ENCODE results near the gene RNASEH2B. TPM values are rescaled to one million over a fixed set of nuclear protein-coding genes. Genes with fewer than 3 reads are reported as not detected.

Gene RNASEH2B
- total RNA-seq, 2 experiments from 2014 or later = 61.8 to 88.5 TPM

DNA sequence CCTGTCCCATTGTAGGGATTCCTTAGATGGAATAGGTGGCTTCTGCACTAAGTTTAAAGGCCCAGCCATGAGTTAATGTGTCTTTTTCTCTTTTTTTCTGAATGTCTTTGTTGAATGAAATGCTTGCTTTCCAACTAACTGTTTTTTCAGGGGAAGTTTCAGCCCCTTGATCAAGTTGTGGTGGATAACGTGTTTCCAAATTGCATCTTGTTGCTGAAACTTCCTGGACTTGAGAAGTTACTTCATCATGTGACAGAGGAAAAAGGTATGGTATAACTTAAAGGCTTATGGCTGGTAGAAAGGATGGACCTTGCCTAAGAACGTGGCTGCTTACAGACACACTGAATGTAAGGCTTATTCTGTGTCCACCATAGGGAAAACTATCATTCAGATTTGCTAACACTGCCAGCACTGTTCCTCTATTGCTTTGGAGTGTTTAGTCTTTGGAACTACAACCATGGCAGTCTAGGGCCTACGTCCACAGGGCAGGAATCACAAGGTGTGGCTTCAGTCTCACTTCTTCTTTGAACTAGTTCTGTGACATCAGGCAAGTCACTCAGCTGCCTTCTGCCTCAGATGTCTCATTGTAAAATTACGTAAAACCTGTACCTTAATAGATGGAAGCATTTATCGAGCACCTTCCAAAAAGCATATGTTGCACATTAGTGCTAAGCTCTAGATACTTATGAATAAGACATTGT, 25.3 kb downstream of the RNASEH2B start:
- H3K27me3 Mint-ChIP-seq = no peaks in the 10 kb centered on the region
- CTCF ChIA-PET = no interaction called here

DNA sequence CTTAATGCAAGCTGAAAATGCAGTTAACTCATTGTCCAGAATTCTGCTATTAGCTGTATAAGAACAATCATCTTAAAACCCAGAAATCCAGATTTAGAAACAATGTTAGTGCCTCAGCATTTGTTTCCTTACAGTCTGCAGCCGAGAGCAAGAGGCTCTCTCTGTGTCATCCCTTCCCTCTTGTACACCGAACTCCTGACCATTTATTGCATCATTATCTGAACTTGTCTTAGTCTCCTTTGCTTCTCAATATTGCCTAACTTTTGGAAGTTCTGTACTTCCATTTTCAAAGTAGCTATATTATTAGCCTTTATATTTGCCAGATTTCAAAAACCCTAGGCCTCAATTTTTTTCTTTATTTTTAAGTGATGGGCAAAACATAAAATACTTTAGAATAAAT, 27.1 kb downstream of the RNASEH2B start:
- H3K27me3 Mint-ChIP-seq = no peaks in the 10 kb centered on the region
- H3K4me3 Mint-ChIP-seq = no peak overlapping the region
- ATAC-seq (no peak), DNase-seq (no peak)
- peaks cover 56% of the 10 kb centered on the region for H3K36me3 Mint-ChIP-seq (ENCODE audit: low read depth)
- no peaks in the 10 kb centered on the region for H3K9me3 Mint-ChIP-seq (ENCODE audit: low read depth)
- intact Hi-C loops (cut with DNase I, micrococcal nuclease) = no loop called here
- H3K4me1 Mint-ChIP-seq = no peaks in the 10 kb centered on the region
- ChIA-PET POLR2A (interaction anchor here (0.7 kb wide), 1 partner anchor 959 kb away, joined by 3 read pairs; no protein-coding TSS in a partner anchor), CTCF (no interaction called here)
- H3K27ac Mint-ChIP-seq = no peak overlapping the region

More for the DNA sequence above, 25.3 kb downstream of the RNASEH2B start:
- intact Hi-C loops (cut with DNase I, micrococcal nuclease) = no loop called here
- Mint-ChIP-seq H3K4me3 (no peak overlapping the region), H3K4me1 (no peaks in the 10 kb centered on the region), H3K9me3 (ENCODE audit: low read depth) (no peaks in the 10 kb centered on the region), H3K36me3 (ENCODE audit: low read depth) (peaks cover 56% of the 10 kb centered on the region), H3K27ac (no peak overlapping the region)
- no peak for DNase-seq
- no peak for ATAC-seq
- POLR2A ChIA-PET = no interaction called here

DNA sequence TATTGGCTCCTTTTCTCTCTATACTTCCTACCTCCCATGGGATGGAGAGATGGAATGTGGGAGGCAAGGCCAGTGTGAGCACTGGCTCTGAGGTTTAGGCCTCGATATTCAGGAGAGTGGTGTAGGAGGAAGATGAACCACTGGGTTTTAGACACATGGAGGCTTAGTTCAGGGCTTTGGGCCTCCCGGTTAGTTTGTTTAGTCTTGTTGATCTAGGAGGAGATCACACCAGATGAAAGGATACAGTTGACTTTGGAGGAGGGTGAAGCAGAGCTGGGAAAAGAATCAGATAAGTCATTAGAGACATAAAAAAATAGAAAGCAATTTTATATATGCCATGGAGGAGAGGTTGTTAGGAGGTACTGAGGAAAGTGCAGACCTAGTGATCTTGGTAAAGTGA, 30.9 kb downstream of the RNASEH2B start:
- Mint-ChIP-seq H3K36me3 (ENCODE audit: low read depth) (peaks cover 46% of the 10 kb centered on the region), H3K9me3 (ENCODE audit: low read depth) (no peaks in the 10 kb centered on the region), H3K27ac (no peak overlapping the region), H3K27me3 (no peaks in the 10 kb centered on the region), H3K4me3 (no peak overlapping the region), H3K4me1 (peaks cover 8% of the 10 kb centered on the region)
- CTCF ChIA-PET = no interaction called here
- intact Hi-C loops (cut with DNase I, micrococcal nuclease) = no loop called here
- no peak for ATAC-seq
- no peak for DNase-seq
- POLR2A ChIA-PET = no interaction called here

DNA sequence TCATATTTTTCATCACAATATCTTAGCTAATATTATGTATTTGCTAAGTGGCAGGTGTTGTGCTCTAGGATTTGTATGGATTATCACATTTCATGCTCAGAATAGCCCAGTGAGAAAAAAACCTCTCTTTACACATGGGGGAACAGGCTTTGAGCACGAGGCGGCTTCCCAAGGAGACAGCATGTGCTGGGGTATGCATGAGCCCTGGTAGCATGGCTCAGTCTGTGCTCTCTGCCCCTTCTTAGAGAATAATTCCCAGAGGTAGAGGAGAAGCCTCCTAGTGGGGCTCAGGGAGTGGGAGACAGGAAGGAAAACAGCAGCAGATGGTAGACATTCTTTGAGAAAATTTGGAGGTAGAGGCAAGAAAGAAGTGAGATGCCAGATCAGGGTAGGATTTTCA, 31.6 kb downstream of the RNASEH2B start:
- Mint-ChIP-seq H3K27me3 (no peaks in the 10 kb centered on the region), H3K27ac (no peak overlapping the region), H3K4me3 (no peak overlapping the region), H3K9me3 (ENCODE audit: low read depth) (no peaks in the 10 kb centered on the region), H3K36me3 (ENCODE audit: low read depth) (peaks cover 41% of the 10 kb centered on the region), H3K4me1 (peaks cover 8% of the 10 kb centered on the region)
- ATAC-seq (no peak), DNase-seq (no peak)
- intact Hi-C loops (cut with DNase I, micrococcal nuclease) = no loop called here
- CTCF ChIA-PET = interaction anchor here (1.1 kb wide), 1 partner anchor 140 kb away, joined by 4 read pairs; no protein-coding TSS in a partner anchor
- POLR2A ChIA-PET = no interaction called here

DNA sequence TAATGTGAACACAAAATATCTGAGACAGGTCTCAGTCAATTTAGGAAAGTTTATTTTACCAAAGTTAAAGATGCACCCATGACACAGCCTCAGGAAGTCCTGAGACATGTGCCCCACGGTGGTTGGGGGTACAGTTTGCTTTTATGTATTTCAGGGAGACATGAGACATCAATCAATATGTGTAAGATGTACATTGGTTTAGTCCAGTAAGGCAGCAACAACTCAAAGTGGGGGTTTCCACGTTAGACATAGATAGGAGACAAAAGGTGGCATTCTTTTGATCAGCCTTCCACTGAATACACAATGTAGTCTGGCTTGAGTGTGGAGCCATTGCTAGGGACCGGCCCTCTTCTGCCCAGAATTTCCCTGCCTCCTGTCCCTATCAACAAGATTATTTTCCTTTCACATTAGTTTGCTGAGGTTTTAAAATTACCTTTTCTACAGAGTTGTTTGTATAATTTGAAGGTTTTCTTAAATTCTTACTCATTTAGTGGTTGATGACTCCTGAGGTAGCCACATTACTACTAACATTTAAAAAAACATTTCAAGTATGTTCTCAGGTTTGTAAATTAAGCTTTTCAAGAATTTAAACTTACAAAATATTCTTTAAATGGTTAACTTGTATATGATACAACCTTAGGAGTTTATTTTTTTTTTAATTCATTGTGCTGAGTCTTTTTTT, 33.2 kb downstream of the RNASEH2B start:
- POLR2A ChIA-PET = no interaction called here
- H3K9me3 Mint-ChIP-seq (ENCODE audit: low read depth) = no peaks in the 10 kb centered on the region
- peaks cover 10% of the 10 kb centered on the region for H3K4me1 Mint-ChIP-seq
- intact Hi-C loops (cut with DNase I, micrococcal nuclease) = no loop called here
- DNase-seq (peak; percentile 21), ATAC-seq (peak; percentile 44)
- CTCF ChIA-PET = no interaction called here
- H3K36me3 Mint-ChIP-seq (ENCODE audit: low read depth) = peaks cover 37% of the 10 kb centered on the region
- peak overlapping the region; percentile 58 for H3K27ac Mint-ChIP-seq
- H3K4me3 Mint-ChIP-seq = no peak overlapping the region
- no peaks in the 10 kb centered on the region for H3K27me3 Mint-ChIP-seq

DNA sequence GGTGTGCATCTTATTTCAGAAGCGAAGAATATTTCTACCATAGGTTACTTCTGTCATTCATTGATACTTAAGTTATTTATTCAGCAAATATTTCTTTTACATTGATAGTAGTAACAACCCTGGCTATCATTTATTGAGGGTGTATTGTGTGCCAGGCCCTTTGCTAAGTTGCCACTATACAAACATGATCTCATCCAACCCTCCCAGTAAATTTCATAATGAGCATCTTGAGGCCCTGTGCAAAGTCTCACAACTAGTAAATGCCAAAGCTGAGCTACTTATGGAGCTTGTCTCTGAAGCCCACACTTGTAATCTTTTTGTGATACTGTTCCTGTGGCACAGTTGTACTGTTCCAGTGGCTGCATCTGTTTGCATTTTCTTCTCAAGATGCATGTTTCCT, 36.1 kb downstream of the RNASEH2B start:
- Mint-ChIP-seq H3K4me1 (peaks cover 10% of the 10 kb centered on the region), H3K27ac (no peak overlapping the region), H3K36me3 (ENCODE audit: low read depth) (peaks cover 43% of the 10 kb centered on the region), H3K9me3 (ENCODE audit: low read depth) (no peaks in the 10 kb centered on the region), H3K4me3 (no peak overlapping the region), H3K27me3 (no peaks in the 10 kb centered on the region)
- ChIA-PET POLR2A (no interaction called here), CTCF (no interaction called here)
- intact Hi-C loops (cut with DNase I, micrococcal nuclease) = no loop called here
- ATAC-seq = no peak
- no peak for DNase-seq

DNA sequence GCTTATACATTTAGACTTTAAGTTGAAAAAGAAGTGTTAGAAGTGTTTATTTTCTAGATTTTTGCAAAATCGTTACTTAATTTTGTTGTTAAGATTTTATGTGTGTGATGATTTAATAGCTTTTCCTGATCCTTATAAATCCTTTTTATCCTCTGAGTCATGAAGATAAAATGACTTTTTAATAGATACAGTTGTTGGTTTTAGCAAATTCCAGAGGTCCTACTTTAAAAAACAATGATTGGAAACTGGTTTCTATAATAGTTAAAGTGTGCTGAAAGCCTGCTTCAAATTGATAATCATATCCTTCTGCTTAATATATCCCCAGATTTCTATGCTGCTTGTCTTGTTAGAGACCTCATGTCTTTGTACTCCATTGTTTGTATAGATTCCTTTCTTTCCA, 39.0 kb downstream of the RNASEH2B start:
- Mint-ChIP-seq H3K27ac (no peak overlapping the region), H3K36me3 (ENCODE audit: low read depth) (peaks cover 38% of the 10 kb centered on the region), H3K4me1 (peaks cover 2% of the 10 kb centered on the region), H3K9me3 (ENCODE audit: low read depth) (no peaks in the 10 kb centered on the region), H3K27me3 (no peaks in the 10 kb centered on the region), H3K4me3 (no peak overlapping the region)
- intact Hi-C loops (cut with DNase I, micrococcal nuclease) = no loop called here
- no peak for DNase-seq
- CTCF ChIA-PET = interaction anchor here (0.7 kb wide), 1 partner anchor 21 kb away, joined by 3 read pairs; no protein-coding TSS in a partner anchor
- ATAC-seq = no peak
- POLR2A ChIA-PET = no interaction called here

DNA sequence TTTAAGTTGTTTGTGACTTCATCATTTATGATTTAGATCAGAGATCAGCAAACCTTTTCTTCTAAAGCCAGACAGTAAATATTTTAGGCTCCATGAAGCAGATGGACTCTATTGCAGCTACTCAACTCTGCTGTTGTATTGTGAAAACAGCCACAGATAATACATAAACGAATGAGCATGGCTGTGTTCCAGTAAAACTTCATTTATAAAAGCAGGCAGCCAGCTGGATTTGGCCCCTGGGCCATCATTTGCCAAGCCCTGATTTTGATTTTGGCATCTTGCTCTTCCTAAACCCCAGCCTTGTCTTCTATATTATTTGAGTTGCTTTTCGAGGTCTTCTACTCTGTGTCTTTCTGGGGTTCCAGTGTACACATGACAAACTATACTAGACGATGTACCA, 41.3 kb downstream of the RNASEH2B start:
- DNase-seq (no peak), ATAC-seq (no peak)
- H3K4me1 Mint-ChIP-seq = peaks cover 2% of the 10 kb centered on the region
- peaks cover 40% of the 10 kb centered on the region for H3K36me3 Mint-ChIP-seq (ENCODE audit: low read depth)
- no peak overlapping the region for H3K27ac Mint-ChIP-seq
- no peaks in the 10 kb centered on the region for H3K9me3 Mint-ChIP-seq (ENCODE audit: low read depth)
- H3K4me3 Mint-ChIP-seq = no peak overlapping the region
- H3K27me3 Mint-ChIP-seq = no peaks in the 10 kb centered on the region
- intact Hi-C loops (cut with DNase I, micrococcal nuclease) = no loop called here
- CTCF ChIA-PET = no interaction called here
- POLR2A ChIA-PET = no interaction called here

DNA sequence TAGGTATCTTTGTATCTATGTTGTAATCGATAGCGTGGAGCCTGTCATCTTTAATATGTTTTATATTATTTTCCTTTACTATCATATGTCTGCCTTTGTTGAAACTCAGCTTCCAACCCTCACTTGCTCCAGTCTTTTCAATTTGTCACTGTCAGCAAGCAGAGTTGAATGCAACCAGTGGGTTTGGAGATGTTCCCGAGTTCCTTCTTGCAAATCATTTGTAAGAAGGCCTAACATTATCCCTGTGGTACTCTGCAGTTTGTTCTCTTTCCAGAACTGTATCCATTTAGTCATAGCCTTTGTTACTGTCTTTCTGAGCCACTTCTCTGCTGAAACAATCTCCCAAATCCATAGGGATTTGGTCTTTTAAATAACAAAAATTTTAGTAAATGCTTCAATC, 41.8 kb downstream of the RNASEH2B start:
- peaks cover 40% of the 10 kb centered on the region for H3K36me3 Mint-ChIP-seq (ENCODE audit: low read depth)
- H3K9me3 Mint-ChIP-seq (ENCODE audit: low read depth) = no peaks in the 10 kb centered on the region
- no peak overlapping the region for H3K27ac Mint-ChIP-seq
- intact Hi-C loops (cut with DNase I, micrococcal nuclease) = no loop called here
- no peak overlapping the region for H3K4me3 Mint-ChIP-seq
- H3K27me3 Mint-ChIP-seq = no peaks in the 10 kb centered on the region
- ATAC-seq (no peak), DNase-seq (no peak)
- POLR2A ChIA-PET = no interaction called here
- peaks cover under 1% of the 10 kb centered on the region for H3K4me1 Mint-ChIP-seq
- CTCF ChIA-PET = interaction anchor here (0.6 kb wide), 1 partner anchor 106 kb away, joined by 3 read pairs; no protein-coding TSS in a partner anchor

DNA sequence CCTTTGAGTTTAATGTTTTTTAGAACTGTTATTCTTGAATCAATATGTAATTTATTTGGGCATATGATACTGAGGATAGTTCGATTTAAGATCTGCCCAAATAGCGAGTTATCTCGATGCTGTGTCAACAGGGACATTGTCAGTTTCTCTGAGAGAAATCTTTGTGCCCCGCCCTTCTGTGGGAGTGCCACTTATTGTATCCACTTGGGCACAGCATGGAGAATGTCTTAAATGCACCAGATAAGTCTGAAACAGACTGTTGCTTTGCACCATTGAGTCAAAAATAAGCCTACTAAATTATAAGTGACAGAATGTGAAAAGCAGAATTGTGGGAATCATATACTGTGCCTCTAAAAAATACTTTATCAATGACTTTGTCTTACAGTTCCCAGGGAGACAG, 45.6 kb downstream of the RNASEH2B start:
- CTCF ChIA-PET = no interaction called here
- Mint-ChIP-seq H3K27ac (no peak overlapping the region), H3K4me1 (peaks cover 3% of the 10 kb centered on the region), H3K36me3 (ENCODE audit: low read depth) (peaks cover 29% of the 10 kb centered on the region), H3K4me3 (no peak overlapping the region), H3K27me3 (no peaks in the 10 kb centered on the region), H3K9me3 (ENCODE audit: low read depth) (no peaks in the 10 kb centered on the region)
- no peak for ATAC-seq
- intact Hi-C loops (cut with DNase I, micrococcal nuclease) = no loop called here
- POLR2A ChIA-PET = no interaction called here
- DNase-seq = no peak

DNA sequence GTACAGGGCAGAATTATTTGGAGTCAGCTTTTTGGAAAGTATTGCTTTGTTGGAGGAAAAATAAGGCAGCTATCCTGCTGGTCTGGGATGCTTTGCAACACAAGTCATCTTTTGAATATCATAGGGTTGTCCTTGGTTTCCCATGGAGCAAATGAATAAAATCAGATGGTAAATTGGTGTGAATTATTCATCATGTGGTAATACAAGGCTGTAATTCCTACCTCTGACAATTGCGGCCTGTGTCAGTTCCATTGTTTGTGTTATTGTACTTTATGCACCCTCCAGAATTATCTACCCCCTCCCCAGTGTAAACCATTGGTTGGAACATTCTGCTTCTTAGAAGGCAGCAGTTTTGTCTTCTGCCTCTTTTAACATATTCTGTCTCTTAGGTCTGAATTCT, 46.2 kb downstream of the RNASEH2B start:
- no peak for DNase-seq
- H3K4me1 Mint-ChIP-seq = peaks cover 3% of the 10 kb centered on the region
- ChIA-PET CTCF (interaction anchor here (0.6 kb wide), 1 partner anchor 173 kb away, joined by 4 read pairs; no protein-coding TSS in a partner anchor), POLR2A (no interaction called here)
- no peaks in the 10 kb centered on the region for H3K9me3 Mint-ChIP-seq (ENCODE audit: low read depth)
- no peak overlapping the region for H3K27ac Mint-ChIP-seq
- H3K4me3 Mint-ChIP-seq = no peak overlapping the region
- H3K27me3 Mint-ChIP-seq = no peaks in the 10 kb centered on the region
- H3K36me3 Mint-ChIP-seq (ENCODE audit: low read depth) = peaks cover 26% of the 10 kb centered on the region
- intact Hi-C loops (cut with DNase I, micrococcal nuclease) = no loop called here
- no peak for ATAC-seq

DNA sequence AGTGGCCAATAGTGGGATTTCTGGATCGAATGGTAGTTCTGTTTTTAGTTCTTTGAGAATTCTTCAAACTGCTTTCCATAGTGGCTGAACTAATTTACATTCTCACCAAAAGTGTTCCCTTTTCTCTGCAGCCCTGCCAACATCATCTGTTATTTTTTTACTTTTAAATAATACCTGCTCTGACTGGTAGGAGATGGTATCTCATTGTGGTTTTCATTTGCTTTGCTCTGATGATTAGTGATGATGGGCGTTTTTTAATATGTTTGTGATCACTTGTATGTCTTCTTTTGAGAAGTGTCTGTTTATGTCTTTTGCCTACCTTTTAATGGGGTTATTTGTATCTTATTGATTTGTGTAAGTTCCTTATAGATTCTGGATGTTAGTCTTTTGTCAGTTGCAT, 48.0 kb downstream of the RNASEH2B start:
- Mint-ChIP-seq H3K27ac (no peak overlapping the region), H3K4me3 (no peak overlapping the region), H3K27me3 (no peaks in the 10 kb centered on the region), H3K4me1 (peaks cover 3% of the 10 kb centered on the region), H3K36me3 (ENCODE audit: low read depth) (peaks cover 32% of the 10 kb centered on the region), H3K9me3 (ENCODE audit: low read depth) (no peaks in the 10 kb centered on the region)
- POLR2A ChIA-PET = no interaction called here
- DNase-seq (no peak), ATAC-seq (no peak)
- CTCF ChIA-PET = no interaction called here
- intact Hi-C loops (cut with DNase I, micrococcal nuclease) = no loop called here
